Spleen (tissue), 7 donors: Measurements from ENCODE around the gene BRD2.

Source experiments
- POLR2A ChIP-seq, 3 donors: fragments of 450-650 bp; IDR thresholded peaks; one replicate each; pipeline ENCODE4 v1.5.1; 2017; ENCODE audit warnings: antibody characterized with exemption in 3 of 3, mild to moderate bottlenecking in 1 of 3
- TF ChIP-seq, protein P1 (sequence below), 11 experiments: fragments of 200-600 bp in 7 of 11; fragments of 450-650 bp in 4 of 11; sonication (generic) in 4 of 11; IDR thresholded peaks in 8 of 11; conservative IDR thresholded peaks in 3 of 11; 1 replicate in 7 of 11; 2 replicates in 4 of 11; pipeline versions ENCODE4 v1.4.0 to v1.8.0; 2016 to 2021; ENCODE audit warnings: antibody characterized with exemption in 11 of 11, inconsistent platforms in 4 of 11, mild to moderate bottlenecking in 1 of 11
- donor health status: DM: no; HTN: no; CAD: no; lungs with moderate emphysema.
- donor health status: DM: no; HTN: no; CAD: no.
- donor health status: DM: no; HTN: no; CAD: no.

DNA sequence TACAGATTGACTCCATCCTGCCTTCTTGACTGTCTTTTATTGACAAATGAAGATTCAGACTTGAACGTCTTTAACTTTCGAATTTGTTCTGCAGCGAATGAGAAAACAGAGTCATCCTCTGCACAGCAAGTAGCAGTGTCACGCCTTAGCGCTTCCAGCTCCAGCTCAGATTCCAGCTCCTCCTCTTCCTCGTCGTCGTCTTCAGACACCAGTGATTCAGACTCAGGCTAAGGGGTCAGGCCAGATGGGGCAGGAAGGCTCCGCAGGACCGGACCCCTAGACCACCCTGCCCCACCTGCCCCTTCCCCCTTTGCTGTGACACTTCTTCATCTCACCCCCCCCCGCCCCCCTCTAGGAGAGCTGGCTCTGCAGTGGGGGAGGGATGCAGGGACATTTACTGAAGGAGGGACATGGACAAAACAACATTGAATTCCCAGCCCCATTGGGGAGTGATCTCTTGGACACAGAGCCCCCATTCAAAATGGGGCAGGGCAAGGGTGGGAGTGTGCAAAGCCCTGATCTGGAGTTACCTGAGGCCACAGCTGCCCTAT is 12.2 kb downstream of the BRD2 start:
- TF ChIP-seq, protein P1, sequence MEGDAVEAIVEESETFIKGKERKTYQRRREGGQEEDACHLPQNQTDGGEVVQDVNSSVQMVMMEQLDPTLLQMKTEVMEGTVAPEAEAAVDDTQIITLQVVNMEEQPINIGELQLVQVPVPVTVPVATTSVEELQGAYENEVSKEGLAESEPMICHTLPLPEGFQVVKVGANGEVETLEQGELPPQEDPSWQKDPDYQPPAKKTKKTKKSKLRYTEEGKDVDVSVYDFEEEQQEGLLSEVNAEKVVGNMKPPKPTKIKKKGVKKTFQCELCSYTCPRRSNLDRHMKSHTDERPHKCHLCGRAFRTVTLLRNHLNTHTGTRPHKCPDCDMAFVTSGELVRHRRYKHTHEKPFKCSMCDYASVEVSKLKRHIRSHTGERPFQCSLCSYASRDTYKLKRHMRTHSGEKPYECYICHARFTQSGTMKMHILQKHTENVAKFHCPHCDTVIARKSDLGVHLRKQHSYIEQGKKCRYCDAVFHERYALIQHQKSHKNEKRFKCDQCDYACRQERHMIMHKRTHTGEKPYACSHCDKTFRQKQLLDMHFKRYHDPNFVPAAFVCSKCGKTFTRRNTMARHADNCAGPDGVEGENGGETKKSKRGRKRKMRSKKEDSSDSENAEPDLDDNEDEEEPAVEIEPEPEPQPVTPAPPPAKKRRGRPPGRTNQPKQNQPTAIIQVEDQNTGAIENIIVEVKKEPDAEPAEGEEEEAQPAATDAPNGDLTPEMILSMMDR (IDR thresholded peaks at IDR 0.05 in 8 of 11, conservative IDR thresholded peaks at IDR 0.05 in 3 of 11): no peak
- no peak for TF ChIP-seq POLR2A (IDR thresholded peaks at IDR 0.05)
